Transverse colon (tissue), 4 donors: ENCODE results near the gene EPHA1. TPM values are rescaled to one million over a fixed set of nuclear protein-coding genes. Genes with fewer than 3 reads are reported as not detected.

ENCODE experiments used
- DNase-seq: peaks from one replicate; pipeline ENCODE4 v3.0.0-alpha.2; 2019
- H3K27ac ChIP-seq, 4 donors: fragments of 200-600 bp; sonication (generic); 2 replicates each; pipeline ENCODE4 v1.5.1; 2016 to 2018; ENCODE audit warnings: inconsistent platforms in 4 of 4
- H3K27me3 ChIP-seq: fragments of 200-600 bp; sonication (generic); 2 replicates; pipeline ENCODE4 v1.5.1; 2017; ENCODE audit warnings: inconsistent platforms
- H3K36me3 ChIP-seq, 4 donors: fragments of 200-600 bp; sonication (generic); 2 replicates each; pipeline ENCODE4 v1.5.1; 2017 to 2019; ENCODE audit warnings: inconsistent platforms in 4 of 4
- H3K4me1 ChIP-seq, 4 donors: fragments of 200-600 bp; sonication (generic); 2 replicates each; pipeline ENCODE4 v1.5.1; 2017 to 2020; ENCODE audit warnings: inconsistent platforms in 4 of 4
- H3K4me3 ChIP-seq, 4 donors: fragments of 200-600 bp; sonication (generic); 1 replicate in 1 of 4; 2 replicates in 3 of 4; pipeline versions ENCODE4 v1.5.1 to v1.6.1; 2017 to 2019; ENCODE audit warnings: inconsistent platforms in 4 of 4
- H3K9me3 ChIP-seq, 2 donors: fragments of 200-600 bp; sonication (generic); 2 replicates each; pipeline ENCODE4 v1.5.1; 2017 to 2019; ENCODE audit warnings: inconsistent platforms in 2 of 2
- CTCF ChIP-seq, 5 experiments: fragments of 200-600 bp in 3 of 5; fragments of 450-650 bp in 2 of 5; sonication (generic) in 3 of 5; IDR thresholded peaks; 1 replicate in 2 of 5; 2 replicates in 3 of 5; pipeline ENCODE4 v1.5.1; 2016 to 2017; ENCODE audit warnings: antibody characterized with exemption in 5 of 5, inconsistent platforms in 3 of 5, mild to moderate bottlenecking in 2 of 5, moderate library complexity in 1 of 5
- EP300 ChIP-seq: sonication (generic); formaldehyde crosslinking; IDR thresholded peaks from one replicate; pipeline ENCODE4 v1.6.1; 2017; ENCODE audit warnings: antibody characterized with exemption, low read depth
- POLR2A ChIP-seq: fragments of 450-650 bp; IDR thresholded peaks from one replicate; pipeline ENCODE4 v1.6.1; 2016; ENCODE audit warnings: antibody characterized with exemption, mild to moderate bottlenecking, moderate library complexity
- POLR2AphosphoS5 ChIP-seq, 3 donors: sonication (generic); formaldehyde crosslinking; IDR thresholded peaks; one replicate each; pipeline ENCODE4 v1.6.1; 2016; ENCODE audit warnings: antibody characterized with exemption in 3 of 3
- WGBS, 2 donors: methylation state at CpG; one replicate each; pipeline ENCODE4 v1.1.5; 2018; ENCODE audit warnings: low coverage in 1 of 2; 5-methylcytosine and 5-hydroxymethylcytosine counted together
- in situ Hi-C, 4 donors: fragments of 200-750 bp; cut with MboI; loops; one replicate each; pipeline versions ENCODE4 v1.15.0 to v1.15.1; 2017; ENCODE audit warnings: low sequenced_read_pairs in 3 of 4, low pct_ligation_motif_present in 1 of 4, low pct_unique_long_range_greater_than_20kb in 1 of 4
- intact Hi-C: fragments of 100-400 bp; cut with DNase I; formaldehyde crosslinking; loops from one replicate; pipeline ENCODE4 v1.15.1; 2023; ENCODE audit warnings: low total_unique reads
- small RNA-seq, 4 donors: library from RNA; depleted of rRNA; stranded (forward); fragments of <200 nt; gene quantifications; one replicate each; pipeline ENCODE3, GENCODE V24; 2016
- total RNA-seq, 4 donors: library from RNA; depleted of rRNA; stranded (reverse); fragments of >200 nt; gene quantifications; one replicate each; pipeline ENCODE4 v1.1.0, GENCODE V29; 2016

EPHA1 gene
- total RNA-seq, 4 donors from 2014 or later, result 21.1 to 29.9 (median 24.8) TPM

- in situ Hi-C loops (loop anchor here in 1 of 4 donors (25.0 kb wide), 1 partner anchor 334 kb away; no protein-coding TSS in a partner anchor), intact Hi-C loops (no loop called here)
- no peak overlapping the region for H3K4me3 ChIP-seq
- H3K9me3 ChIP-seq, result no peaks in the 10 kb centered on the region
- H3K27ac ChIP-seq, result no peak overlapping the region
- peaks cover 6% of the 10 kb centered on the region for H3K27me3 ChIP-seq
- TF ChIP-seq EP300 (no peak), POLR2AphosphoS5 (IDR thresholded peaks at IDR 0.05) (no peak), CTCF (IDR thresholded peaks at IDR 0.05) (no peak), POLR2A (no peak)
- DNase-seq, result no peak
- 96 to 100% methylated on average over 1 to 4 of the region's 4 CpGs for WGBS, 2 donors
- H3K4me1 ChIP-seq, result peaks cover 0 to 8% (median 3%) of the 10 kb centered on the region in 4 donors
- no peaks in the 10 kb centered on the region for H3K36me3 ChIP-seq
Observed at GRCh38 chr7:143346018-143346417, 62.6 kb downstream of the EPHA1 start.

DNA sequence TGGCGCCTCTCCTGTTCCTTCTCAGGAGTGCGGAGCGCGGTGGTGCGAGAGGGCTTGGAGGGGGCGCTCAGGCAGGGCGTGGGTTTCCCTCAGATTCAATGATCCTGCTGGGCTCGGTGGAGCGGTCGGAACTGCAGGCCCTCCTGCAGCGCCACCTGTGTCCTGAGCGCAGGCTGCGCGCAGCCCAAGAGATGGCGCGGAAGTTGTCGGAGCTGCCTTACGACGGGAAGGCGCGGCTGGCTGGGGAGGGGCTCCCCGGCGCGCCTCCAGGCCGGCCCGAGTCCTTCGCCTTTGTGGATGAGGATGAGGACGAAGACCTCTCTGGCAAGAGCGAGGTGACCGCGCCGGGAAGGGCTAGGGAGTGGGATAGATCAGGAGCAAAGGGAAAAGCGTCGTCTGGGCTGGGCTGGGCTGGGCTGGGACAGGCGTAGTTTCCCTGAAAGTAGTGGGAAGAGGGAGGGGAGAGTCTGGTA, 63.2 kb downstream of the EPHA1 start:
- no peaks in the 10 kb centered on the region for H3K9me3 ChIP-seq
- H3K4me1 ChIP-seq, result peaks cover 0 to 8% (median 3%) of the 10 kb centered on the region in 4 donors
- H3K27ac ChIP-seq, result no peak overlapping the region
- no peak for TF ChIP-seq POLR2A
- peak; percentile 41 to 61 (median 52) for TF ChIP-seq CTCF (IDR thresholded peaks at IDR 0.05)
- intact Hi-C loops, result no loop called here
- 0 to 12% methylated on average over 1 to 23 of the region's 35 CpGs for WGBS, 2 donors
- DNase-seq, result peak; percentile 70
- peaks cover 6% of the 10 kb centered on the region for H3K27me3 ChIP-seq
- no peaks in the 10 kb centered on the region for H3K36me3 ChIP-seq
- in situ Hi-C loops, result loop anchor here in 1 of 4 donors (25.0 kb wide), 1 partner anchor 333 kb away; no protein-coding TSS in a partner anchor
- H3K4me3 ChIP-seq, result peak overlapping the region in 1 of 4 donors; percentile 30

- H3K4me1 ChIP-seq, result peaks cover 0 to 8% (median 3%) of the 10 kb centered on the region in 4 donors
- DNase-seq, result no peak
- in situ Hi-C loops (loop anchor here in 1 of 4 donors (25.0 kb wide), 1 partner anchor 331 kb away; no protein-coding TSS in a partner anchor), intact Hi-C loops (no loop called here)
- no peaks in the 10 kb centered on the region for H3K9me3 ChIP-seq
- H3K4me3 ChIP-seq, result no peak overlapping the region
- H3K36me3 ChIP-seq, result no peaks in the 10 kb centered on the region
- 94 to 100% methylated on average over 3 of the region's 3 CpGs for WGBS, 2 donors
- H3K27ac ChIP-seq, result no peak overlapping the region
- peaks cover 15% of the 10 kb centered on the region for H3K27me3 ChIP-seq
- no peak for TF ChIP-seq EP300
Observed at GRCh38 chr7:143343596-143343995, 65.1 kb downstream of the EPHA1 start.

DNA sequence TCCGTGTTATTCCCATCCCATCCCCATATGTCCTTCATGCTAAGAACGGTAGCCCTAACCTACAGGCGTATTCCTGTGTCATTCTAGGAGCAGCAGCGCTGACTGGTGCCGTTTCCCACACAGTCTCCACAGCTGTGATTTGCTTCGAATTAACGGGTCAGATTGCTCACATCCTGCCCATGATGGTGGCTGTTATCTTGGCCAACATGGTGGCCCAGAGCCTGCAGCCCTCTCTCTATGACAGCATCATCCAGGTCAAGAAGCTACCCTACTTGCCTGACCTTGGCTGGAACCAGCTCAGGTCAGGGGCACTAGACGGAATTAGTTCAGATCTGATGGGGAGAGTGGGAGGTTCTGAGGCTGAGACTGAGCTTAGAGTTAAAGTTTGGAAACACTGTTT, 66.8 kb downstream of the EPHA1 start:
- Histone ChIP-seq H3K36me3 (no peaks in the 10 kb centered on the region), H3K4me1 (peaks cover 0 to 8% (median 3%) of the 10 kb centered on the region in 4 donors), H3K9me3 (no peaks in the 10 kb centered on the region), H3K27ac (no peak overlapping the region), H3K27me3 (peaks cover 15% of the 10 kb centered on the region), H3K4me3 (no peak overlapping the region)
- TF ChIP-seq CTCF (IDR thresholded peaks at IDR 0.05), result no peak
- no peak for TF ChIP-seq POLR2A
- no peak for TF ChIP-seq EP300
- TF ChIP-seq POLR2AphosphoS5 (IDR thresholded peaks at IDR 0.05), result no peak
- WGBS, 2 donors, result 85 to 93% methylated on average over 6 to 8 of the region's 8 CpGs
- DNase-seq, result no peak
- in situ Hi-C loops (loop anchor here in 1 of 4 donors (25.0 kb wide), 1 partner anchor 330 kb away; no protein-coding TSS in a partner anchor), intact Hi-C loops (no loop called here)

Small RNAs within 50 kb of the gene (small RNA-seq; reads per million reads assigned to genes)
- gene MIR6892, result 0 to 0.55 (median 0.32) reads per million in 4 donors

Other genes with a start within 250 kb of the EPHA1 start
- gene TAS2R39, start 225.4 kb downstream of the EPHA1 start, total RNA-seq, result not detected
- gene TAS2R40, start 186.8 kb downstream of the EPHA1 start, total RNA-seq, result not detected
- gene GSTK1, start 145.4 kb downstream of the EPHA1 start, total RNA-seq, result 100 to 1,000 TPM; 333 to 472 (median 376) TPM
- 100 to 1,000 TPM in 1 of 4 donors, 10 to 100 TPM in 3; 46.4 to 127 (median 52.2) TPM for gene TMEM139, start 123.9 kb downstream of the EPHA1 start, total RNA-seq
- gene CASP2, start 120.5 kb downstream of the EPHA1 start, total RNA-seq, result 10 to 100 TPM; 13.5 to 38.9 (median 17.6) TPM
- not detected for gene CLCN1, start 92.7 kb downstream of the EPHA1 start, total RNA-seq
- 10 to 100 TPM in 1 of 4 donors, 1 to 10 TPM in 3; 2.2 to 33.4 (median 4.7) TPM for gene FAM131B, start 46.1 kb downstream of the EPHA1 start, total RNA-seq
- 100 to 1,000 TPM in 2 of 4 donors, 10 to 100 TPM in 2; 45.2 to 217 (median 110) TPM for gene ZYX, start 27.5 kb downstream of the EPHA1 start, total RNA-seq
- gene TAS2R60, start 34.6 kb upstream of the EPHA1 start, total RNA-seq, result not detected
- gene TAS2R41, start 69.0 kb upstream of the EPHA1 start, total RNA-seq, result not detected
- 1 to 10 TPM in 1 of 4 donors, under 1 TPM in 1, not detected in 2; 0.55 to 1.6 TPM for gene CTAGE15, start 162.9 kb upstream of the EPHA1 start, total RNA-seq
- gene TCAF2, start 212.1 kb upstream of the EPHA1 start, total RNA-seq, result 1 to 10 TPM; 1.6 to 3.4 (median 3.2) TPM